DOHH2 (cell line): ENCODE measurements around the gene TTC16.

Source experiments
- H3F3A ChIP-seq: fragments of 200-600 bp; sonication (generic), shearing (Covaris generic); 2 replicates; pipeline ENCODE4 v1.6.0; 2016; ENCODE audit warnings: antibody characterized with exemption, mild to moderate bottlenecking; ENCODE audit not compliant: control insufficient read depth, insufficient read depth
- H3K27ac ChIP-seq: fragments of 200-600 bp; sonication (generic); 2 replicates; pipeline ENCODE4 v1.5.1; 2014; ENCODE audit warnings: low read depth, mild to moderate bottlenecking, low read length, moderate library complexity
- H3K27me3 ChIP-seq: fragments of 200-600 bp; sonication (generic); 2 replicates; pipeline ENCODE4 v1.6.1; 2014; ENCODE audit warnings: mild to moderate bottlenecking, low read length, mixed read lengths; ENCODE audit not compliant: control insufficient read depth
- H3K36me3 ChIP-seq: fragments of 200-600 bp; sonication (generic); 2 replicates; pipeline ENCODE4 v1.6.1; 2014; ENCODE audit warnings: mild to moderate bottlenecking, low read length, moderate library complexity, mixed read lengths; ENCODE audit not compliant: control insufficient read depth
- H3K4me1 ChIP-seq: fragments of 200-600 bp; sonication (generic); 2 replicates; pipeline ENCODE4 v1.6.1; 2014; ENCODE audit warnings: mild to moderate bottlenecking, low read length, mixed read lengths; ENCODE audit not compliant: control insufficient read depth
- H3K4me2 ChIP-seq: fragments of 200-600 bp; sonication (generic); 2 replicates; pipeline ENCODE4 v1.6.0; 2014; ENCODE audit warnings: mild to moderate bottlenecking, low read length, moderate library complexity
- H3K4me3 ChIP-seq: fragments of 200-600 bp; sonication (generic); 2 replicates; pipeline ENCODE4 v1.5.1; 2014; ENCODE audit warnings: mild to moderate bottlenecking, low read length, mixed read lengths
- H3K79me2 ChIP-seq: fragments of 200-600 bp; sonication (generic); 2 replicates; pipeline ENCODE4 v1.6.1; 2014; ENCODE audit warnings: mild to moderate bottlenecking, low read length, mixed read lengths; ENCODE audit not compliant: control insufficient read depth
- H3K9me2 ChIP-seq: fragments of 200-600 bp; sonication (generic); replicated peaks from 2 replicates; pipeline ENCODE4 v1.6.1; 2014; ENCODE audit warnings: mild to moderate bottlenecking, low read length, mixed read lengths; ENCODE audit not compliant: control insufficient read depth
- H3K9me3 ChIP-seq: fragments of 200-600 bp; sonication (generic); 2 replicates; pipeline ENCODE4 v1.6.1; 2014; ENCODE audit warnings: antibody characterized with exemption, low read length, mixed read lengths; ENCODE audit not compliant: control insufficient read depth, insufficient read depth
- H4K20me1 ChIP-seq: fragments of 200-600 bp; sonication (generic); 2 replicates; pipeline ENCODE4 v1.6.0; 2014; ENCODE audit warnings: low read depth, mild to moderate bottlenecking, antibody characterized with exemption, low read length, moderate library complexity; ENCODE audit not compliant: control insufficient read depth, insufficient read depth
- EZH2phosphoT487 ChIP-seq: fragments of 200-600 bp; sonication (generic); IDR thresholded peaks from 2 replicates; pipeline ENCODE4 v1.6.1; 2017; ENCODE audit warnings: borderline replicate concordance, mild to moderate bottlenecking, antibody characterized with exemption, low read length, moderate library complexity, mixed read lengths
- TF ChIP-seq, protein P1 (sequence below): fragments of 200-600 bp; sonication (generic); IDR thresholded peaks from one replicate; pipeline ENCODE4 v1.5.1; 2014; ENCODE audit warnings: antibody characterized with exemption, mild to moderate bottlenecking, low read depth, low read length; ENCODE audit not compliant: poor library complexity, severe bottlenecking

Gene TTC16

DNA sequence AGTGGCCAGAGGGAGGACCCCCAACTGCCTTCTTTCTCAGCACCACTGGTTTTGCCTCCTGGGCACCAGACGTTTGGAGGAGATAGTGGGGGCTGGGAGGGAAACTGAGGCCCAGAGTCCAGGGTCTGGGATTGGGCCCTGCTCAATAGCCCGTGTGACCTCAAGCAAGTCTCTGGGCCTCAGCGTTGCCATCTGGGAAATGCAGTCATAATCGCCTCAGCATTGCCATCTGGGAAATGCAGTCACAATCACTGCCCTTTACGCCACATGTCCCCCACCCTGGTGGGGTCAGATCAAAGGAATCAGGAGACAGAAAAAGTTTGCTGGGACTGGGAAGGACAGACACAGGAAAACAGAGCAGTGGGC, 61.0 kb downstream of the TTC16 start:
- peak overlapping the region; percentile 96 for H3K27ac ChIP-seq
- no peak for TF ChIP-seq EZH2phosphoT487
- TF ChIP-seq, protein P1, sequence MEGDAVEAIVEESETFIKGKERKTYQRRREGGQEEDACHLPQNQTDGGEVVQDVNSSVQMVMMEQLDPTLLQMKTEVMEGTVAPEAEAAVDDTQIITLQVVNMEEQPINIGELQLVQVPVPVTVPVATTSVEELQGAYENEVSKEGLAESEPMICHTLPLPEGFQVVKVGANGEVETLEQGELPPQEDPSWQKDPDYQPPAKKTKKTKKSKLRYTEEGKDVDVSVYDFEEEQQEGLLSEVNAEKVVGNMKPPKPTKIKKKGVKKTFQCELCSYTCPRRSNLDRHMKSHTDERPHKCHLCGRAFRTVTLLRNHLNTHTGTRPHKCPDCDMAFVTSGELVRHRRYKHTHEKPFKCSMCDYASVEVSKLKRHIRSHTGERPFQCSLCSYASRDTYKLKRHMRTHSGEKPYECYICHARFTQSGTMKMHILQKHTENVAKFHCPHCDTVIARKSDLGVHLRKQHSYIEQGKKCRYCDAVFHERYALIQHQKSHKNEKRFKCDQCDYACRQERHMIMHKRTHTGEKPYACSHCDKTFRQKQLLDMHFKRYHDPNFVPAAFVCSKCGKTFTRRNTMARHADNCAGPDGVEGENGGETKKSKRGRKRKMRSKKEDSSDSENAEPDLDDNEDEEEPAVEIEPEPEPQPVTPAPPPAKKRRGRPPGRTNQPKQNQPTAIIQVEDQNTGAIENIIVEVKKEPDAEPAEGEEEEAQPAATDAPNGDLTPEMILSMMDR: no peak
- H3K9me3 ChIP-seq: no peaks in the 10 kb centered on the region
- H3K79me2 ChIP-seq: peaks cover 27% of the 10 kb centered on the region
- no peaks in the 10 kb centered on the region for H3K9me2 ChIP-seq
- peaks cover 36% of the 10 kb centered on the region for H3F3A ChIP-seq
- peak overlapping the region; percentile 95 for H3K4me3 ChIP-seq
- H4K20me1 ChIP-seq: no peaks in the 10 kb centered on the region
- peaks cover 48% of the 10 kb centered on the region for H3K4me1 ChIP-seq
- peak overlapping the region; percentile 97 for H3K4me2 ChIP-seq
- no peaks in the 10 kb centered on the region for H3K27me3 ChIP-seq
- H3K36me3 ChIP-seq: peaks cover 35% of the 10 kb centered on the region

DNA sequence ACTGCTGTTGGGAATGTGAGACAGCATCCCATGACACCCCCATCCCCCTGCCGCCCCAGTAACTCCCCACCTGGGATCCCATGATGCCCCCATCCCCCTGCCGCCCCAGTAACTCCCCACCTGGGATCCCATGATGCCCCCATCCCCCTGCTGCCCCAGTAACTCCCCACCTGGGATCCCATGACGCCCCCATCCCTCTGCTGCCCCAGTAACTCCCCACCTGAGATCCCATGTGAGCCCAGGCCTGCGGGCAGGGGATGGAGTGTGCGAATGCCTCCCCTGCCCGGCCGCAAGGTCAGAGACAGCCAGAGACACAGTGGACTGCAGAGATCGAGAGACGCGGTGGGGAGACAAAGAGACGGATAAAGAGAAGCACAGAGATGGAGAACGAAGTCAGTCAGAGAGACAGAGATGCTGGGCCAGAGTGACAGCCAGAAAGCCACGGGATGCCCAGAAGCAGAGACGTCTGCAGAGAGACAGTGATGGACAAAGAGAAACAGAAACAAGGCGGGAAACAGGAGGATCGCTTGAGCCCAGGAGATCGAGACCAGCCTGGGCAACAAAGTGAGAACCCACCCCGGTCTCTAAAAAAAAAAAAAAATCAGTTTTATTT, 61.6 kb downstream of the TTC16 start:
- H3K36me3 ChIP-seq: peaks cover 35% of the 10 kb centered on the region
- peak overlapping the region; percentile 95 for H3K4me3 ChIP-seq
- peak overlapping the region; percentile 96 for H3K27ac ChIP-seq
- peaks cover 27% of the 10 kb centered on the region for H3K79me2 ChIP-seq
- peak overlapping the region; percentile 97 for H3K4me2 ChIP-seq
- H3K9me3 ChIP-seq: no peaks in the 10 kb centered on the region
- H3K27me3 ChIP-seq: no peaks in the 10 kb centered on the region
- TF ChIP-seq, protein P1: no peak
- no peak for TF ChIP-seq EZH2phosphoT487
- no peaks in the 10 kb centered on the region for H3K9me2 ChIP-seq
- peaks cover 37% of the 10 kb centered on the region for H3F3A ChIP-seq
- H4K20me1 ChIP-seq: no peaks in the 10 kb centered on the region
- H3K4me1 ChIP-seq: peaks cover 50% of the 10 kb centered on the region

DNA sequence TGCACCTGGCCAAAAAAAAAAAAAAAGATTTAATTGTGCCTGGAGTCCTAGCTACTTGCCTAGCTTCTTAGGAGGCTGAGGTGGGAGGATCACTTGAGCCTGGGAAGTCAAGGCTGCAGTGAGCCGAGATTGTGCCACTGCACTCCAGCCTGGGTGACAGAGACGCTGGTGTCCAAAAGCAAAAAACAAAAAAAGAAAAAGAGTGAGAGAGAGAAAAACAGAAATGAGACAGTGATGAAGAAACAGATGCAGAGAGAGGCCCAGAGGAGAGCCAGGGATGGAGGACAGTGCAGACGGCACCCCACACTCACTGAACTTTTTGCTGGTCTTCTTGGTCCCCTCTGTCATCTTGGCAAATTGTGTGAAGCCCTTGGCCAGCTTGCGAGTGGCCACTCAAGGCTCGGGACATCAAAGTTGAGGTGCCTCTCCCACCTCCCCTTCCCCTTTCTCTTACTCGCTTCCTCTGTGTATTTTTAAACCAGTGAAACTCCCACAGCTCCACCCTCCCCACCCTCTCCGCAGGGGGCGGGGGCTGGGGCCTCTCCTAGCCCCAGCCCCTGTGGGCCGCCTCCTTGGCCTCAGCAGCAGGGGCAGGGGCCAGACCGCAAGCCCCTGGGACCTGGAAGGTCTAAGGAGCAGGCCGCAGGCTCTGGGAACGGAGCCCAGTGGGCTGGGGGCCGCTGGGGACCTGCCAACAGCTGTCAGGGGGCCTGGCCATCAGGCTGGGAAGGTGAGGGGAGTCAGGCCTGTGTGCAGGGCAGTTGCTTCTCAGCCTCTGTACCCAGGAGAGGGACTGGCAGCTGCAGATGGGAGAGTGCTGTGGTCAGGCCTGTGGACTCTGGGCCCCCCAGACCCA, 62.6 kb downstream of the TTC16 start, which contains the start of gene SH2D3C:
Gene SH2D3C (minus strand): TSS at position 387 of the 856 bp plus-strand sequence. CDS start 39 bp downstream, at position 348.
- peak within 1 kb of the TSS; percentile 97 for H3K4me2 ChIP-seq
- peak within 1 kb of the TSS; percentile 96 for H3K27ac ChIP-seq
- H3K4me1 ChIP-seq: peaks cover 61% of the 10 kb centered on the region
- H3K4me3 ChIP-seq: peak within 1 kb of the TSS; percentile 95
- peaks cover 26% of the 10 kb centered on the region for H3K36me3 ChIP-seq
- H4K20me1 ChIP-seq: no peaks in the 10 kb centered on the region
- no peaks in the 10 kb centered on the region for H3K9me3 ChIP-seq
- peaks cover 27% of the 10 kb centered on the region for H3K79me2 ChIP-seq
- TF ChIP-seq, protein P1: no peak
- no peak for TF ChIP-seq EZH2phosphoT487
- H3K9me2 ChIP-seq: no peaks in the 10 kb centered on the region
- no peaks in the 10 kb centered on the region for H3K27me3 ChIP-seq
- H3F3A ChIP-seq: peaks cover 43% of the 10 kb centered on the region
